Caco-2 (cell line): Measurements from ENCODE around the gene SCN4A. TPM values are rescaled to one million over a fixed set of nuclear protein-coding genes. Genes with fewer than 3 reads are reported as not detected.

Experiments used
- BruUV-seq: library from RNA; stranded (reverse); fragments of 400-500 nt; replicated peaks from 2 replicates; lab custom pipeline; 2021; lab: Mats Ljungman, UMichigan
- CTCF ChIA-PET: fragments of 300-600 bp; sonication (Branson Sonifier 250); formaldehyde crosslinking; loops from one replicate; lab custom pipeline; 2022; ENCODE audit warnings: antibody characterized with exemption; lab: Charles Lee
- POLR2A ChIA-PET: fragments of 300-600 bp; sonication (Branson Sonifier 250); formaldehyde crosslinking; loops from one replicate; lab custom pipeline; 2022; ENCODE audit warnings: antibody characterized with exemption; lab: Charles Lee
- DNase-seq, 2 experiments: peaks; one replicate each; pipeline versions ENCODE4 v3.0.0 to v3.0.0-alpha.2; 2020 to 2022
- H3K27me3 ChIP-seq: replicated peaks from 2 replicates; pipeline ENCODE4 v1.6.0; 2011; ENCODE audit warnings: low read length; ENCODE audit not compliant: control insufficient read depth, insufficient read depth
- H3K36me3 ChIP-seq: 2 replicates; pipeline ENCODE4 v1.5.1; 2011; ENCODE audit warnings: low read length; ENCODE audit not compliant: control insufficient read depth, insufficient read depth
- H3K4me1 ChIP-seq: fragments of 250-450 bp; sonication (Bioruptor Pico); 2 replicates; pipeline ENCODE4 v1.5.1; 2020; ENCODE audit warnings: mild to moderate bottlenecking
- H3K4me3 ChIP-seq: 2 replicates; pipeline ENCODE4 v1.5.1; 2011; ENCODE audit warnings: low read depth, mild to moderate bottlenecking, control low read depth, low read length
- H3K9me3 ChIP-seq: fragments of 250-450 bp; sonication (Bioruptor Pico); 2 replicates; pipeline ENCODE4 v1.5.1; 2020; ENCODE audit warnings: mild to moderate bottlenecking, moderate library complexity
- H3K27ac Mint-ChIP-seq: one replicate; pipeline ENCODE4 v1.8.0; 2022; ENCODE audit warnings: mixed read lengths; ENCODE audit not compliant: unreplicated experiment
- H3K27me3 Mint-ChIP-seq: one replicate; pipeline ENCODE4 v1.8.0; 2022; ENCODE audit warnings: mixed read lengths; ENCODE audit not compliant: insufficient read depth, unreplicated experiment
- H3K36me3 Mint-ChIP-seq: one replicate; pipeline ENCODE4 v1.8.0; 2022; ENCODE audit warnings: mild to moderate bottlenecking, mixed read lengths; ENCODE audit not compliant: insufficient read depth, unreplicated experiment
- H3K4me1 Mint-ChIP-seq: one replicate; pipeline ENCODE4 v1.8.0; 2022; ENCODE audit warnings: low read depth, mixed read lengths; ENCODE audit not compliant: unreplicated experiment
- H3K4me3 Mint-ChIP-seq: one replicate; pipeline ENCODE4 v1.8.0; 2022; ENCODE audit warnings: mild to moderate bottlenecking, moderate library complexity, mixed read lengths; ENCODE audit not compliant: unreplicated experiment
- H3K9me3 Mint-ChIP-seq: one replicate; pipeline ENCODE4 v1.8.0; 2022; ENCODE audit warnings: mixed read lengths; ENCODE audit not compliant: unreplicated experiment
- intact Hi-C: fragments of 100-400 bp; cut with micrococcal nuclease; formaldehyde crosslinking; loops from one replicate; pipeline ENCODE4 v1.10.0; 2022; ENCODE audit not compliant: unreplicated experiment
- total RNA-seq: library from RNA; stranded (reverse); gene quantifications from 2 replicates; pipeline ENCODE4 v1.2.3, GENCODE V29; 2022
- TF ChIP-seq, protein P1 (sequence below), 2 experiments: fragments of 200-600 bp in 1 of 2; IDR thresholded peaks; 1 replicate in 1 of 2; 2 replicates in 1 of 2; pipeline versions ENCODE4 v1.5.1 to v1.8.0; 2011 to 2022; ENCODE audit warnings: antibody characterized with exemption in 1 of 2, control low read depth in 1 of 2, inconsistent platforms in 1 of 2, low read depth in 1 of 2, low read length in 1 of 2, mild to moderate bottlenecking in 1 of 2, moderate library complexity in 1 of 2; ENCODE audit not compliant: insufficient read depth in 1 of 2, severe bottlenecking in 1 of 2, unreplicated experiment in 1 of 2

Gene SCN4A
- total RNA-seq, 1 experiment from 2014 or later, result not detected

DNA sequence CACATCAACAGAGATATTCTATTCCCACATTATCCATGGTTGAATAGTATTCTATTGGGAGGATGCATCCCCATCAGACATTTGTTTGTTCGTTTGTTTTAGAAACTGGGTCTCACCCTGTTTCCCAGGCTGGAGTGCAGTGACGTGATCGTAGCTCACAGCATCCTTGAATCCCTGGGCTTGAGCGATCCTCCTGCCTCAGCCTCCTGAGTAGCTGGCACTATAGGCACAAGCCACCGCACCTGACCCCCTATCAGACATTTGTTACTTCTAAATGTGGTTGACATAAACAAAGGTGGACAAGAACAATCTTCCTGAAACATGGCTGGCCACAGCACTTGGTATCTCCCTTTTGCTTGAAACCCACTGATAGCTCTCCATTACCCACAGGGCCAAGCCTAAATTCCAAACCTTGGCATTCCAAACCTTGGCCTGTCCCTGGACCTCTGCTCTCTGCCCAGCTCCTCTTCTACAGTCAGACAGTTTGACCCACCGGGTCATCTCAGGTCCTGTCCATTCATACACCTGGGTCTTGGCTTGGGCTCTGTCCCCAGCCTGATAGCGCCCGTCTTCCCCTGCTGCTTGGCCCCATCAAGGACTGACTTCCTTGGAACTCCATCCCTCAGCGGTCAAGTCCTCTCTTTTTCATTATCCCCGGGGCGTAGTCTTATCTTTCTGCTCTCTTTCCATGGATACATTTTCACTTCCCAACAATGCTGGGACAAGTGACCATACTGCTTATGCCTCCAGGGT lies 23.9 kb upstream of the SCN4A start:
- H3K27me3 ChIP-seq, result no peaks in the 10 kb centered on the region
- TF ChIP-seq, protein P1, sequence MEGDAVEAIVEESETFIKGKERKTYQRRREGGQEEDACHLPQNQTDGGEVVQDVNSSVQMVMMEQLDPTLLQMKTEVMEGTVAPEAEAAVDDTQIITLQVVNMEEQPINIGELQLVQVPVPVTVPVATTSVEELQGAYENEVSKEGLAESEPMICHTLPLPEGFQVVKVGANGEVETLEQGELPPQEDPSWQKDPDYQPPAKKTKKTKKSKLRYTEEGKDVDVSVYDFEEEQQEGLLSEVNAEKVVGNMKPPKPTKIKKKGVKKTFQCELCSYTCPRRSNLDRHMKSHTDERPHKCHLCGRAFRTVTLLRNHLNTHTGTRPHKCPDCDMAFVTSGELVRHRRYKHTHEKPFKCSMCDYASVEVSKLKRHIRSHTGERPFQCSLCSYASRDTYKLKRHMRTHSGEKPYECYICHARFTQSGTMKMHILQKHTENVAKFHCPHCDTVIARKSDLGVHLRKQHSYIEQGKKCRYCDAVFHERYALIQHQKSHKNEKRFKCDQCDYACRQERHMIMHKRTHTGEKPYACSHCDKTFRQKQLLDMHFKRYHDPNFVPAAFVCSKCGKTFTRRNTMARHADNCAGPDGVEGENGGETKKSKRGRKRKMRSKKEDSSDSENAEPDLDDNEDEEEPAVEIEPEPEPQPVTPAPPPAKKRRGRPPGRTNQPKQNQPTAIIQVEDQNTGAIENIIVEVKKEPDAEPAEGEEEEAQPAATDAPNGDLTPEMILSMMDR (IDR thresholded peaks at IDR 0.05; ENCODE audit: insufficient read depth in 1 of 2, low read depth in 1 of 2, low read length in 1 of 2, severe bottlenecking in 1 of 2, unreplicated experiment in 1 of 2), result no peak
- CTCF ChIA-PET, result no interaction called here
- intact Hi-C loops, result no loop called here
- DNase-seq, result peak in 1 of 2 experiments; percentile 12
- H3K36me3 Mint-ChIP-seq, result no peaks in the 10 kb centered on the region
- H3K36me3 ChIP-seq, result no peaks in the 10 kb centered on the region
- BruUV-seq, result no TSS peak
- H3K4me1 ChIP-seq, result peaks cover 5% of the 10 kb centered on the region; the same call in 1 of the 2 replicates
- H3K27me3 Mint-ChIP-seq, result peaks cover 20% of the 10 kb centered on the region
- H3K9me3 Mint-ChIP-seq, result no peaks in the 10 kb centered on the region
- POLR2A ChIA-PET, result no interaction called here
- H3K9me3 ChIP-seq, result no peaks in the 10 kb centered on the region
- no peak overlapping the region for H3K4me3 Mint-ChIP-seq
- no peak overlapping the region for H3K4me3 ChIP-seq
- peak overlapping the region; percentile 1 for H3K27ac Mint-ChIP-seq
- H3K4me1 Mint-ChIP-seq, result no peaks in the 10 kb centered on the region

- H3K27ac Mint-ChIP-seq, result no peak overlapping the region
- ChIA-PET POLR2A (no interaction called here), CTCF (no interaction called here)
- no peak overlapping the region for H3K4me3 ChIP-seq
- peaks cover 22% of the 10 kb centered on the region for H3K27me3 Mint-ChIP-seq
- no peaks in the 10 kb centered on the region for H3K36me3 Mint-ChIP-seq
- no peaks in the 10 kb centered on the region for H3K4me1 Mint-ChIP-seq
- H3K9me3 ChIP-seq, result no peaks in the 10 kb centered on the region
- H3K4me1 ChIP-seq, result peaks cover 5% of the 10 kb centered on the region; the same call in 1 of the 2 replicates
- BruUV-seq, result no TSS peak
- no peaks in the 10 kb centered on the region for H3K9me3 Mint-ChIP-seq
- TF ChIP-seq, protein P1 (IDR thresholded peaks at IDR 0.05; ENCODE audit: insufficient read depth in 1 of 2, low read depth in 1 of 2, low read length in 1 of 2, severe bottlenecking in 1 of 2, unreplicated experiment in 1 of 2), result no peak
- H3K4me3 Mint-ChIP-seq, result no peak overlapping the region
- H3K27me3 ChIP-seq, result no peaks in the 10 kb centered on the region
- peak in 1 of 2 experiments; percentile 30 for DNase-seq
- no peaks in the 10 kb centered on the region for H3K36me3 ChIP-seq
- intact Hi-C loops, result no loop called here
Measured at GRCh38 chr17:63995626-63996025, 22.9 kb upstream of the SCN4A start.

- no peak overlapping the region for H3K4me3 Mint-ChIP-seq
- no TSS peak for BruUV-seq
- Histone ChIP-seq H3K9me3 (no peaks in the 10 kb centered on the region), H3K27me3 (no peaks in the 10 kb centered on the region), H3K36me3 (no peaks in the 10 kb centered on the region), H3K4me3 (no peak overlapping the region), H3K4me1 (peaks cover 5% of the 10 kb centered on the region; the same call in 1 of the 2 replicates)
- TF ChIP-seq, protein P1 (IDR thresholded peaks at IDR 0.05; ENCODE audit: insufficient read depth in 1 of 2, low read depth in 1 of 2, low read length in 1 of 2, severe bottlenecking in 1 of 2, unreplicated experiment in 1 of 2), result no peak
- H3K9me3 Mint-ChIP-seq, result no peaks in the 10 kb centered on the region
- intact Hi-C loops, result no loop called here
- ChIA-PET CTCF (interaction anchor here (0.7 kb wide), 1 partner anchor 140 kb away, joined by 3 read pairs; no protein-coding TSS in a partner anchor), POLR2A (no interaction called here)
- no peak overlapping the region for H3K27ac Mint-ChIP-seq
- H3K4me1 Mint-ChIP-seq, result no peaks in the 10 kb centered on the region
- H3K27me3 Mint-ChIP-seq, result peaks cover 22% of the 10 kb centered on the region
- no peaks in the 10 kb centered on the region for H3K36me3 Mint-ChIP-seq
- peak in 1 of 2 experiments; percentile 23 for DNase-seq
Measured at GRCh38 chr17:63993368-63993985, 20.8 kb upstream of the SCN4A start.
